Measurements from ENCODE around the gene RRM2.

The RRM2 gene

GRCh38 chr2:10159086-10159485, 36.5 kb downstream of the RRM2 start:
- no peak for DNase-seq

GRCh38 chr2:10159581-10160131, 37.1 kb downstream of the RRM2 start:
- DNase-seq = no peak

- DNase-seq = no peak
These were observed 37.8 kb downstream of the RRM2 start for GRCh38 chr2:10160203-10160955.

GRCh38 chr2:10161206-10161931, 38.8 kb downstream of the RRM2 start:
- no peak for DNase-seq

GRCh38 chr2:10161961-10162441, 39.5 kb downstream of the RRM2 start:
- no peak for DNase-seq

- no peak for DNase-seq
These were observed 40.3 kb downstream of the RRM2 start for GRCh38 chr2:10162586-10163497.

- DNase-seq = no peak
These were observed 41.3 kb downstream of the RRM2 start for GRCh38 chr2:10163498-10164486.

GRCh38 chr2:10164601-10165000, 42.1 kb downstream of the RRM2 start:
- no peak for DNase-seq

GRCh38 chr2:10165282-10165681, 42.7 kb downstream of the RRM2 start:
- DNase-seq = no peak

- DNase-seq = no peak
These were observed 43.5 kb downstream of the RRM2 start for GRCh38 chr2:10165861-10166675.

GRCh38 chr2:10166676-10167292, 44.2 kb downstream of the RRM2 start:
- DNase-seq = no peak

- DNase-seq = no peak
These were observed 44.8 kb downstream of the RRM2 start for GRCh38 chr2:10167316-10167715.

GRCh38 chr2:10168221-10168620, 45.7 kb downstream of the RRM2 start:
- DNase-seq = no peak

GRCh38 chr2:10169053-10169578, 46.6 kb downstream of the RRM2 start:
- DNase-seq = no peak

GRCh38 chr2:10169581-10169980, 47.0 kb downstream of the RRM2 start:
- DNase-seq = no peak

- no peak for DNase-seq
These were observed 47.7 kb downstream of the RRM2 start for GRCh38 chr2:10170256-10170655.

- no peak for DNase-seq
These were observed 48.7 kb downstream of the RRM2 start for GRCh38 chr2:10171006-10171800.

GRCh38 chr2:10172033-10172871, 49.7 kb downstream of the RRM2 start:
- no peak for DNase-seq

All from RPMI8226 (cell line).